HepG2 (cell line): ENCODE data around the gene ARHGEF26. TPM values are rescaled to one million over a fixed set of nuclear protein-coding genes. Genes with fewer than 3 reads are reported as not detected.

Experiments
- ATAC-seq: fragments of 200-7000 bp; cut with Tn5 transposase; 3 replicates; pipeline ENCODE4 v1.9.1; 2020; ENCODE audit warnings: mild to moderate bottlenecking, moderate library complexity
- BruUV-seq: library from RNA; stranded (reverse); fragments of 400-500 nt; replicated peaks from 2 replicates; lab custom pipeline; 2021; lab: Mats Ljungman, UMichigan
- CTCF ChIA-PET: fragments of 300-600 bp; formaldehyde crosslinking; extraction: SDS; loops from one replicate; lab custom pipeline; 2021; ENCODE audit warnings: low total read pairs, inconsistent platforms, low intra/inter-chr PET ratio; lab: Yijun Ruan, JAX
- POLR2A ChIA-PET: fragments of 350-600 bp; sonication (Branson Sonifier 250); formaldehyde crosslinking; loops from one replicate; lab custom pipeline; 2020; ENCODE audit warnings: antibody characterized with exemption, inconsistent platforms; lab: Yijun Ruan, JAX
- DNase-seq: peaks from one replicate; pipeline ENCODE4 v3.0.0-alpha.2; 2015; ENCODE audit warnings: low spot score
- FAIRE-seq: peaks from 3 replicates; lab custom pipeline; 2011; peaks lifted over from hg19 to GRCh38; lab: Jason Lieb, UNC
- H2AFZ ChIP-seq: one replicate; pipeline ENCODE4 v1.6.1; 2011; ENCODE audit warnings: low read length, inconsistent platforms
- H3K27ac ChIP-seq: fragments of 300-600 bp; 3 replicates; pipeline ENCODE4 v1.8.0; 2011; ENCODE audit warnings: mixed run types, mild to moderate bottlenecking, mixed read lengths, low read length, inconsistent platforms; ENCODE audit not compliant: insufficient read depth; ENCODE audit errors: extremely low read length
- H3K27me3 ChIP-seq, 2 experiments: fragments of 200-600 bp in 1 of 2; 2 replicates in 1 of 2; 3 replicates in 1 of 2; pipeline versions ENCODE4 v1.6.0 to v1.8.0; 2011; ENCODE audit warnings: low read length in 2 of 2, mild to moderate bottlenecking in 2 of 2, moderate library complexity in 2 of 2, inconsistent platforms in 1 of 2; ENCODE audit not compliant: insufficient read depth in 2 of 2, control insufficient read depth in 1 of 2
- H3K36me3 ChIP-seq, 2 experiments: fragments of 200-600 bp in 1 of 2; replicated peaks in 1 of 2; 2 replicates in 1 of 2; 3 replicates in 1 of 2; pipeline versions ENCODE4 v1.5.1 to v1.8.0; 2011; ENCODE audit warnings: low read length in 2 of 2, inconsistent platforms in 1 of 2; ENCODE audit not compliant: insufficient read depth in 2 of 2, control insufficient read depth in 1 of 2
- H3K4me1 ChIP-seq: 2 replicates; pipeline ENCODE4 v1.5.1; 2012; ENCODE audit warnings: low read length, inconsistent platforms; ENCODE audit not compliant: insufficient read depth
- H3K4me2 ChIP-seq: 2 replicates; pipeline ENCODE4 v1.6.0; 2011; ENCODE audit warnings: low read depth, low read length, inconsistent platforms
- H3K4me3 ChIP-seq, 3 experiments: fragments of 200-600 bp in 1 of 3; sonication (generic), shearing (Covaris generic) in 1 of 3; replicated peaks in 1 of 3; 2 replicates each; pipeline ENCODE4 v1.5.1; 2011 to 2016; ENCODE audit warnings: low read length in 3 of 3, inconsistent platforms in 2 of 3, low read depth in 2 of 3, mild to moderate bottlenecking in 2 of 3, control low read depth in 1 of 3, mixed read lengths in 1 of 3; ENCODE audit not compliant: insufficient read depth in 1 of 3
- H3K79me2 ChIP-seq: one replicate; pipeline ENCODE4 v1.6.1; 2011; ENCODE audit warnings: low read length, inconsistent platforms; ENCODE audit not compliant: insufficient read depth
- H3K9ac ChIP-seq: 2 replicates; pipeline ENCODE4 v1.6.0; 2011; ENCODE audit warnings: mild to moderate bottlenecking, low read depth, low read length, inconsistent platforms; ENCODE audit not compliant: insufficient read depth
- H3K9me3 ChIP-seq: 2 replicates; pipeline ENCODE4 v1.5.1; 2012; ENCODE audit warnings: mild to moderate bottlenecking, low read length
- H4K20me1 ChIP-seq: 2 replicates; pipeline ENCODE4 v1.6.0; 2011; ENCODE audit warnings: inconsistent platforms, mild to moderate bottlenecking, low read length, moderate library complexity; ENCODE audit not compliant: insufficient read depth
- SIX1 ChIP-seq: sonication (generic); formaldehyde crosslinking; IDR thresholded peaks from 2 replicates; pipeline ENCODE4 v1.4.0; 2020; ENCODE audit warnings: missing genetic modification reagents, borderline replicate concordance
- SMARCC2 ChIP-seq: fragments of 450-650 bp; IDR thresholded peaks from 2 replicates; pipeline ENCODE4 v1.6.1; 2017; ENCODE audit warnings: antibody characterized with exemption, mild to moderate bottlenecking
- ZZZ3 ChIP-seq: sonication (generic); formaldehyde crosslinking; IDR thresholded peaks from 2 replicates; pipeline ENCODE4 v1.4.0; 2020; ENCODE audit warnings: missing genetic modification reagents, mild to moderate bottlenecking, borderline replicate concordance
- WGBS: methylation state at CpG from one replicate; pipeline ENCODE4 v1.1.6; 2017; ENCODE audit warnings: low lambda C conversion rate; 5-methylcytosine and 5-hydroxymethylcytosine counted together
- in situ Hi-C: cut with HindIII; loops from 2 replicates; pipeline ENCODE4 v1.10.0; 2017; ENCODE audit warnings: low pct_unique_long_range_greater_than_20kb; ENCODE audit not compliant: extremely low pct_ligation_motif_present
- intact Hi-C: fragments of 100-400 bp; cut with micrococcal nuclease; formaldehyde crosslinking; loops from one replicate; pipeline ENCODE4 v1.10.0; 2022; ENCODE audit not compliant: unreplicated experiment
- polyA plus RNA-seq, 8 experiments: library from polyadenylated mRNA; depleted of rRNA in 3 of 8; stranded (reverse) in 7 of 8; unstranded in 1 of 8; fragments of >200 nt; fragmentation: Illumina TruSeq in 4 of 8; extraction: Trizol in 4 of 8; gene quantifications; 2 replicates each; pipeline versions ENCODE4 v1.2.1 to v1.2.3, GENCODE V29; 2011 to 2016; ENCODE audit warnings: low read depth in 4 of 8, missing spikeins in 1 of 8, mixed read lengths in 1 of 8; ENCODE audit not compliant: insufficient read depth in 1 of 8
- total RNA-seq, 5 experiments: library from RNA; depleted of rRNA; stranded (reverse); fragments of >200 nt; fragmentation: Illumina TruSeq; extraction: Trizol; gene quantifications; 2 replicates each; pipeline ENCODE4 v1.2.3, GENCODE V29; 2016; ENCODE audit warnings: low read depth in 1 of 5
- TF ChIP-seq, protein P1 (sequence below): fragments of 450-650 bp; IDR thresholded peaks from 2 replicates; pipeline ENCODE4 v1.6.1; 2016
- TF ChIP-seq, protein P2 (sequence below): sonication (generic); formaldehyde crosslinking; IDR thresholded peaks from 2 replicates; pipeline ENCODE4 v1.4.0; 2020; ENCODE audit warnings: mild to moderate bottlenecking, missing genetic modification reagents
- TF ChIP-seq, protein P3 (sequence below): sonication (generic); formaldehyde crosslinking; IDR thresholded peaks from 2 replicates; pipeline ENCODE4 v1.5.0; 2020; ENCODE audit warnings: mild to moderate bottlenecking, missing genetic modification reagents, moderate library complexity

ARHGEF26 gene
- total and polyA plus RNA-seq, 2 of the 13 experiments (the other 11 are each of a cell fraction or from before 2014, with no cell fraction given) = 0.74 to 6.1 TPM

DNA sequence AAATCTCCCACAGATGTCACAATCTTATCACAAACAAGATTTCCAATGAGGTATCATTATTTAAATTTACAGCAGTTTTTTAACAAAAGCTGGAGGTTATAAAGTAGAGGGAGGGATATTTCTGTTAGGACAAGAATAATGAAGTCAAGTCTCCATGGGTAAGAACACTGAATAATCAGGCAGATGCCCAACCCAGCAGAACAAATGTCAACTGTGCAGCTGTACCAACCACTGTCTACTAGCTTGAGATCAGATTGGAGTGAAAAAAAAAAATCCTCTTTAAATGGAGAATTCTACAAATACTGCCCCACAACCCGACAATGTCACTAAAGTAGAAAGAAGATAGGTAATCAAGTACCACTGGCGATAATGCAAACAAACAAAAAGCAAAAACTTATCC lies 172.8 kb downstream of the ARHGEF26 start (continued):
- TF ChIP-seq, protein P1, sequence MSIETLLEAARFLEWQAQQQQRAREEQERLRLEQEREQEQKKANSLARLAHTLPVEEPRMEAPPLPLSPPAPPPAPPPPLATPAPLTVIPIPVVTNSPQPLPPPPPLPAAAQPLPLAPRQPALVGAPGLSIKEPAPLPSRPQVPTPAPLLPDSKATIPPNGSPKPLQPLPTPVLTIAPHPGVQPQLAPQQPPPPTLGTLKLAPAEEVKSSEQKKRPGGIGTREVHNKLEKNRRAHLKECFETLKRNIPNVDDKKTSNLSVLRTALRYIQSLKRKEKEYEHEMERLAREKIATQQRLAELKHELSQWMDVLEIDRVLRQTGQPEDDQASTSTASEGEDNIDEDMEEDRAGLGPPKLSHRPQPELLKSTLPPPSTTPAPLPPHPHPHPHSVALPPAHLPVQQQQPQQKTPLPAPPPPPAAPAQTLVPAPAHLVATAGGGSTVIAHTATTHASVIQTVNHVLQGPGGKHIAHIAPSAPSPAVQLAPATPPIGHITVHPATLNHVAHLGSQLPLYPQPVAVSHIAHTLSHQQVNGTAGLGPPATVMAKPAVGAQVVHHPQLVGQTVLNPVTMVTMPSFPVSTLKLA = no peak
- TF ChIP-seq, protein P2, sequence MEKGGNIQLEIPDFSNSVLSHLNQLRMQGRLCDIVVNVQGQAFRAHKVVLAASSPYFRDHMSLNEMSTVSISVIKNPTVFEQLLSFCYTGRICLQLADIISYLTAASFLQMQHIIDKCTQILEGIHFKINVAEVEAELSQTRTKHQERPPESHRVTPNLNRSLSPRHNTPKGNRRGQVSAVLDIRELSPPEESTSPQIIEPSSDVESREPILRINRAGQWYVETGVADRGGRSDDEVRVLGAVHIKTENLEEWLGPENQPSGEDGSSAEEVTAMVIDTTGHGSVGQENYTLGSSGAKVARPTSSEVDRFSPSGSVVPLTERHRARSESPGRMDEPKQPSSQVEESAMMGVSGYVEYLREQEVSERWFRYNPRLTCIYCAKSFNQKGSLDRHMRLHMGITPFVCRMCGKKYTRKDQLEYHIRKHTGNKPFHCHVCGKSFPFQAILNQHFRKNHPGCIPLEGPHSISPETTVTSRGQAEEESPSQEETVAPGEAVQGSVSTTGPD = no peak
- TF ChIP-seq ZZZ3 (CRISPR knock-in tag) (no peak), SMARCC2 (no peak)

DNA sequence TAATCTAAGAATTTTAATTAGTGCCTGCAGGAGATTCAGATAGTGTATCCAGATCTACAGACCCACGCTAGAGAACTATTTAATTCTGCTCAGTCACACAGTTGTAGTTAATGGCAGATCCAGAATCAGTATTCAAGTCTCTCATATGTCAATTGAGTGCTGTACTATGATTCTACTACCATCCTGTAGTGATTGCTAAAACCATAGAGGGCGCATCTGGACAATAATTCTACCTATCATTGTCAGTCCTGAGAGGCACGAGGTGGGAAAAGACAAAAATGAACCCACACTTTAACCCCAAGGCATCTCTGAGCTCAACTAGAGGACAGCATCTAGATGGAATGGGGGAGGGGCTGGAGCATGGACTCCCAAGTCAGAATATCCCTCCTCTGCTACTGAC lies 180.4 kb downstream of the ARHGEF26 start:
- Histone ChIP-seq H3K36me3 (peaks cover 8 to 60% of the 10 kb centered on the region in 2 experiments), H3K4me3 (no peak overlapping the region), H2AFZ (no peak overlapping the region), H3K27me3 (no peaks in the 10 kb centered on the region), H3K9me3 (no peaks in the 10 kb centered on the region), H3K9ac (no peak overlapping the region), H4K20me1 (no peaks in the 10 kb centered on the region), H3K4me2 (no peak overlapping the region), H3K4me1 (no peaks in the 10 kb centered on the region), H3K27ac (no peak overlapping the region), H3K79me2 (no peaks in the 10 kb centered on the region)
- DNase-seq = no peak
- intact Hi-C loops (no loop called here), in situ Hi-C loops (no loop called here)
- no peak for FAIRE-seq
- no peak for TF ChIP-seq SIX1 (CRISPR knock-in tag)
- TF ChIP-seq, protein P3, sequence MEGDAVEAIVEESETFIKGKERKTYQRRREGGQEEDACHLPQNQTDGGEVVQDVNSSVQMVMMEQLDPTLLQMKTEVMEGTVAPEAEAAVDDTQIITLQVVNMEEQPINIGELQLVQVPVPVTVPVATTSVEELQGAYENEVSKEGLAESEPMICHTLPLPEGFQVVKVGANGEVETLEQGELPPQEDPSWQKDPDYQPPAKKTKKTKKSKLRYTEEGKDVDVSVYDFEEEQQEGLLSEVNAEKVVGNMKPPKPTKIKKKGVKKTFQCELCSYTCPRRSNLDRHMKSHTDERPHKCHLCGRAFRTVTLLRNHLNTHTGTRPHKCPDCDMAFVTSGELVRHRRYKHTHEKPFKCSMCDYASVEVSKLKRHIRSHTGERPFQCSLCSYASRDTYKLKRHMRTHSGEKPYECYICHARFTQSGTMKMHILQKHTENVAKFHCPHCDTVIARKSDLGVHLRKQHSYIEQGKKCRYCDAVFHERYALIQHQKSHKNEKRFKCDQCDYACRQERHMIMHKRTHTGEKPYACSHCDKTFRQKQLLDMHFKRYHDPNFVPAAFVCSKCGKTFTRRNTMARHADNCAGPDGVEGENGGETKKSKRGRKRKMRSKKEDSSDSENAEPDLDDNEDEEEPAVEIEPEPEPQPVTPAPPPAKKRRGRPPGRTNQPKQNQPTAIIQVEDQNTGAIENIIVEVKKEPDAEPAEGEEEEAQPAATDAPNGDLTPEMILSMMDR = 0 out of 2 replicates have a peak, but pooled peaks have one; percentile 8
- BruUV-seq = no TSS peak
- 100% methylated on average over 3 of the region's 3 CpGs for WGBS
- ChIA-PET POLR2A (no interaction called here), CTCF (no interaction called here)
- peak; percentile 73 for ATAC-seq
